GM21526 (cell line): ENCODE results near the gene PAX2.

Source experiments
- ATAC-seq: cut with Tn5 transposase; IDR thresholded peaks from one replicate; pipeline ENCODE4 v1.9.1; 2021; ENCODE audit warnings: moderate library complexity; ENCODE audit not compliant: unreplicated experiment, low FRiP score

The PAX2 gene

GRCh38 chr10:100737355-100738054 lies 7.9 kb upstream of the PAX2 start:
- no peak for ATAC-seq

GRCh38 chr10:100738055-100738827 lies 7.1 kb upstream of the PAX2 start:
- no peak for ATAC-seq

GRCh38 chr10:100739517-100740368 lies 5.6 kb upstream of the PAX2 start:
- ATAC-seq = no peak

GRCh38 chr10:100740476-100741377 lies 4.7 kb upstream of the PAX2 start:
- ATAC-seq = no peak

- ATAC-seq = no peak
Measured at GRCh38 chr10:100741378-100742075, 3.9 kb upstream of the PAX2 start.

GRCh38 chr10:100742076-100742771 lies 3.2 kb upstream of the PAX2 start:
- no peak for ATAC-seq

GRCh38 chr10:100742936-100743335 lies 2.4 kb upstream of the PAX2 start:
- ATAC-seq = no peak

GRCh38 chr10:100743626-100744135 lies 1.7 kb upstream of the PAX2 start:
- no peak for ATAC-seq

- no peak for ATAC-seq
Measured at GRCh38 chr10:100744136-100744986, 1.0 kb upstream of the PAX2 start.

GRCh38 chr10:100745882-100746783 lies 751 bp downstream of the PAX2 start:
- no peak for ATAC-seq

GRCh38 chr10:100746784-100747455 lies 1.5 kb downstream of the PAX2 start:
- no peak for ATAC-seq

GRCh38 chr10:100747456-100748230 lies 2.3 kb downstream of the PAX2 start:
- no peak for ATAC-seq

- ATAC-seq = no peak
Measured at GRCh38 chr10:100748231-100749058, 3.1 kb downstream of the PAX2 start.

- ATAC-seq = no peak
Measured at GRCh38 chr10:100749059-100749308, 3.6 kb downstream of the PAX2 start.
